ENCODE data around the gene FBXO15.

FBXO15 gene

GRCh38 chr18:74108460-74108859, 39.2 kb downstream of the FBXO15 start:
- no peaks in the 10 kb centered on the region for H3K4me1 ChIP-seq (ENCODE audit: control insufficient read depth, insufficient read depth, low read length)
- no peaks in the 10 kb centered on the region for H3K9me3 ChIP-seq (ENCODE audit: control insufficient read depth, insufficient read depth, low read length)
- no peaks in the 10 kb centered on the region for H3K27me3 ChIP-seq (ENCODE audit: control insufficient read depth, insufficient read depth, low read length)
- no peak overlapping the region for H3K4me3 ChIP-seq (ENCODE audit: low read depth, low read length)
- no peak overlapping the region for H3K9ac ChIP-seq (ENCODE audit: low read depth, low read length)
- H3K36me3 ChIP-seq (ENCODE audit: control insufficient read depth, insufficient read depth, low read length), result no peaks in the 10 kb centered on the region

GRCh38 chr18:74097803-74098202, 49.8 kb downstream of the FBXO15 start:
- no peaks in the 10 kb centered on the region for H3K27me3 ChIP-seq (ENCODE audit: control insufficient read depth, insufficient read depth, low read length)
- no peaks in the 10 kb centered on the region for H3K4me1 ChIP-seq (ENCODE audit: control insufficient read depth, insufficient read depth, low read length)
- no peak overlapping the region for H3K9ac ChIP-seq (ENCODE audit: low read depth, low read length)
- H3K9me3 ChIP-seq (ENCODE audit: control insufficient read depth, insufficient read depth, low read length), result no peaks in the 10 kb centered on the region
- H3K36me3 ChIP-seq (ENCODE audit: control insufficient read depth, insufficient read depth, low read length), result no peaks in the 10 kb centered on the region
- no peak overlapping the region for H3K4me3 ChIP-seq (ENCODE audit: low read depth, low read length)

- Histone ChIP-seq H3K9ac (ENCODE audit: low read depth, low read length) (no peak overlapping the region), H3K36me3 (ENCODE audit: control insufficient read depth, insufficient read depth, low read length) (no peaks in the 10 kb centered on the region), H3K27me3 (ENCODE audit: control insufficient read depth, insufficient read depth, low read length) (no peaks in the 10 kb centered on the region), H3K4me3 (ENCODE audit: low read depth, low read length) (no peak overlapping the region), H3K9me3 (ENCODE audit: control insufficient read depth, insufficient read depth, low read length) (no peaks in the 10 kb centered on the region), H3K4me1 (ENCODE audit: control insufficient read depth, insufficient read depth, low read length) (no peaks in the 10 kb centered on the region)
Measured at GRCh38 chr18:74092922-74093321, 54.7 kb downstream of the FBXO15 start.

GRCh38 chr18:74084184-74084855, 63.3 kb downstream of the FBXO15 start:
- no peaks in the 10 kb centered on the region for H3K27me3 ChIP-seq (ENCODE audit: control insufficient read depth, insufficient read depth, low read length)
- H3K4me1 ChIP-seq (ENCODE audit: control insufficient read depth, insufficient read depth, low read length), result no peaks in the 10 kb centered on the region
- H3K4me3 ChIP-seq (ENCODE audit: low read depth, low read length), result no peak overlapping the region
- H3K9me3 ChIP-seq (ENCODE audit: control insufficient read depth, insufficient read depth, low read length), result no peaks in the 10 kb centered on the region
- H3K9ac ChIP-seq (ENCODE audit: low read depth, low read length), result no peak overlapping the region
- no peaks in the 10 kb centered on the region for H3K36me3 ChIP-seq (ENCODE audit: control insufficient read depth, insufficient read depth, low read length)

- no peaks in the 10 kb centered on the region for H3K9me3 ChIP-seq (ENCODE audit: control insufficient read depth, insufficient read depth, low read length)
- no peak overlapping the region for H3K4me3 ChIP-seq (ENCODE audit: low read depth, low read length)
- H3K36me3 ChIP-seq (ENCODE audit: control insufficient read depth, insufficient read depth, low read length), result no peaks in the 10 kb centered on the region
- H3K4me1 ChIP-seq (ENCODE audit: control insufficient read depth, insufficient read depth, low read length), result no peaks in the 10 kb centered on the region
- H3K9ac ChIP-seq (ENCODE audit: low read depth, low read length), result no peak overlapping the region
- no peaks in the 10 kb centered on the region for H3K27me3 ChIP-seq (ENCODE audit: control insufficient read depth, insufficient read depth, low read length)
Measured at GRCh38 chr18:74083557-74083952, 64.1 kb downstream of the FBXO15 start.

GRCh38 chr18:74082742-74083556, 64.7 kb downstream of the FBXO15 start:
- no peak overlapping the region for H3K4me3 ChIP-seq (ENCODE audit: low read depth, low read length)
- no peaks in the 10 kb centered on the region for H3K27me3 ChIP-seq (ENCODE audit: control insufficient read depth, insufficient read depth, low read length)
- H3K9me3 ChIP-seq (ENCODE audit: control insufficient read depth, insufficient read depth, low read length), result no peaks in the 10 kb centered on the region
- H3K36me3 ChIP-seq (ENCODE audit: control insufficient read depth, insufficient read depth, low read length), result no peaks in the 10 kb centered on the region
- no peaks in the 10 kb centered on the region for H3K4me1 ChIP-seq (ENCODE audit: control insufficient read depth, insufficient read depth, low read length)
- no peak overlapping the region for H3K9ac ChIP-seq (ENCODE audit: low read depth, low read length)

GRCh38 chr18:74081966-74082741, 65.5 kb downstream of the FBXO15 start:
- no peaks in the 10 kb centered on the region for H3K27me3 ChIP-seq (ENCODE audit: control insufficient read depth, insufficient read depth, low read length)
- no peaks in the 10 kb centered on the region for H3K9me3 ChIP-seq (ENCODE audit: control insufficient read depth, insufficient read depth, low read length)
- no peak overlapping the region for H3K9ac ChIP-seq (ENCODE audit: low read depth, low read length)
- no peaks in the 10 kb centered on the region for H3K36me3 ChIP-seq (ENCODE audit: control insufficient read depth, insufficient read depth, low read length)
- no peak overlapping the region for H3K4me3 ChIP-seq (ENCODE audit: low read depth, low read length)
- no peaks in the 10 kb centered on the region for H3K4me1 ChIP-seq (ENCODE audit: control insufficient read depth, insufficient read depth, low read length)

- Histone ChIP-seq H3K9me3 (ENCODE audit: control insufficient read depth, insufficient read depth, low read length) (no peaks in the 10 kb centered on the region), H3K36me3 (ENCODE audit: control insufficient read depth, insufficient read depth, low read length) (no peaks in the 10 kb centered on the region), H3K9ac (ENCODE audit: low read depth, low read length) (no peak overlapping the region), H3K27me3 (ENCODE audit: control insufficient read depth, insufficient read depth, low read length) (no peaks in the 10 kb centered on the region), H3K4me1 (ENCODE audit: control insufficient read depth, insufficient read depth, low read length) (no peaks in the 10 kb centered on the region), H3K4me3 (ENCODE audit: low read depth, low read length) (no peak overlapping the region)
Measured at GRCh38 chr18:74078257-74078656, 69.4 kb downstream of the FBXO15 start.

GRCh38 chr18:74074668-74075564, 72.7 kb downstream of the FBXO15 start:
- Histone ChIP-seq H3K36me3 (ENCODE audit: control insufficient read depth, insufficient read depth, low read length) (no peaks in the 10 kb centered on the region), H3K27me3 (ENCODE audit: control insufficient read depth, insufficient read depth, low read length) (no peaks in the 10 kb centered on the region), H3K9me3 (ENCODE audit: control insufficient read depth, insufficient read depth, low read length) (no peaks in the 10 kb centered on the region), H3K9ac (ENCODE audit: low read depth, low read length) (no peak overlapping the region), H3K4me1 (ENCODE audit: control insufficient read depth, insufficient read depth, low read length) (no peaks in the 10 kb centered on the region), H3K4me3 (ENCODE audit: low read depth, low read length) (no peak overlapping the region)

GRCh38 chr18:74073957-74074667, 73.5 kb downstream of the FBXO15 start:
- Histone ChIP-seq H3K4me1 (ENCODE audit: control insufficient read depth, insufficient read depth, low read length) (no peaks in the 10 kb centered on the region), H3K36me3 (ENCODE audit: control insufficient read depth, insufficient read depth, low read length) (no peaks in the 10 kb centered on the region), H3K9me3 (ENCODE audit: control insufficient read depth, insufficient read depth, low read length) (no peaks in the 10 kb centered on the region), H3K27me3 (ENCODE audit: control insufficient read depth, insufficient read depth, low read length) (no peaks in the 10 kb centered on the region), H3K4me3 (ENCODE audit: low read depth, low read length) (no peak overlapping the region), H3K9ac (ENCODE audit: low read depth, low read length) (no peak overlapping the region)

Measured in iPS-15b (cell line).